ENCODE measurements around the gene SRGAP2C.
"Not testable (repeated sequence)": the region's sequence is repeated elsewhere in the genome, so short reads cannot be mapped to it uniquely, and the experiment has no call there.

SRGAP2C gene

GRCh38 chr1:121226295-121226904 is 41.6 kb downstream of the SRGAP2C start:
- DNase-seq (ENCODE audit: low read depth in 2 of 2, low spot score in 1 of 2): not testable (repeated sequence)

- DNase-seq (ENCODE audit: low read depth in 2 of 2, low spot score in 1 of 2): not testable (repeated sequence)
These were observed 42.1 kb downstream of the SRGAP2C start for GRCh38 chr1:121226925-121227324.

GRCh38 chr1:121227544-121228330 is 43.0 kb downstream of the SRGAP2C start:
- DNase-seq (ENCODE audit: low read depth in 2 of 2, low spot score in 1 of 2): not testable (repeated sequence)

GRCh38 chr1:121230636-121231035 is 45.9 kb downstream of the SRGAP2C start:
- not testable (repeated sequence) for DNase-seq (ENCODE audit: low read depth in 2 of 2, low spot score in 1 of 2)

- not testable (repeated sequence) for DNase-seq (ENCODE audit: low read depth in 2 of 2, low spot score in 1 of 2)
These were observed 47.8 kb downstream of the SRGAP2C start for GRCh38 chr1:121232445-121233125.

- DNase-seq (ENCODE audit: low read depth in 2 of 2, low spot score in 1 of 2): not testable (repeated sequence)
These were observed 49.5 kb downstream of the SRGAP2C start for GRCh38 chr1:121234090-121234759.

- not testable (repeated sequence) for DNase-seq (ENCODE audit: low read depth in 2 of 2, low spot score in 1 of 2)
These were observed 53.6 kb downstream of the SRGAP2C start for GRCh38 chr1:121238384-121238783.

- not testable (repeated sequence) for DNase-seq (ENCODE audit: low read depth in 2 of 2, low spot score in 1 of 2)
These were observed 59.1 kb downstream of the SRGAP2C start for GRCh38 chr1:121243913-121244312.

- not testable (repeated sequence) for DNase-seq (ENCODE audit: low read depth in 2 of 2, low spot score in 1 of 2)
These were observed 61.6 kb downstream of the SRGAP2C start for GRCh38 chr1:121246399-121246798.

GRCh38 chr1:121252656-121253055 is 67.9 kb downstream of the SRGAP2C start:
- not testable (repeated sequence) for DNase-seq (ENCODE audit: low read depth in 2 of 2, low spot score in 1 of 2)

GRCh38 chr1:121254618-121255017 is 69.8 kb downstream of the SRGAP2C start:
- not testable (repeated sequence) for DNase-seq (ENCODE audit: low read depth in 2 of 2, low spot score in 1 of 2)

- not testable (repeated sequence) for DNase-seq (ENCODE audit: low read depth in 2 of 2, low spot score in 1 of 2)
These were observed 72.9 kb downstream of the SRGAP2C start for GRCh38 chr1:121257632-121258031.

GRCh38 chr1:121258134-121258533 is 73.4 kb downstream of the SRGAP2C start:
- DNase-seq (ENCODE audit: low read depth in 2 of 2, low spot score in 1 of 2): not testable (repeated sequence)

GRCh38 chr1:121260205-121260604 is 75.4 kb downstream of the SRGAP2C start:
- DNase-seq (ENCODE audit: low read depth in 2 of 2, low spot score in 1 of 2): not testable (repeated sequence)

- not testable (repeated sequence) for DNase-seq (ENCODE audit: low read depth in 2 of 2, low spot score in 1 of 2)
These were observed 77.4 kb downstream of the SRGAP2C start for GRCh38 chr1:121262163-121262562.

- not testable (repeated sequence) for DNase-seq (ENCODE audit: low read depth in 2 of 2, low spot score in 1 of 2)
These were observed 79.0 kb downstream of the SRGAP2C start for GRCh38 chr1:121263789-121264244.

GRCh38 chr1:121267072-121267471 is 82.3 kb downstream of the SRGAP2C start:
- DNase-seq (ENCODE audit: low read depth in 2 of 2, low spot score in 1 of 2): not testable (repeated sequence)

- not testable (repeated sequence) for DNase-seq (ENCODE audit: low read depth in 2 of 2, low spot score in 1 of 2)
These were observed 84.5 kb downstream of the SRGAP2C start for GRCh38 chr1:121269309-121269708.

GRCh38 chr1:121269973-121270372 is 85.2 kb downstream of the SRGAP2C start:
- not testable (repeated sequence) for DNase-seq (ENCODE audit: low read depth in 2 of 2, low spot score in 1 of 2)

- not testable (repeated sequence) for DNase-seq (ENCODE audit: low read depth in 2 of 2, low spot score in 1 of 2)
These were observed 86.5 kb downstream of the SRGAP2C start for GRCh38 chr1:121271143-121271715.

GRCh38 chr1:121275435-121275834 is 90.7 kb downstream of the SRGAP2C start:
- DNase-seq (ENCODE audit: low read depth in 2 of 2, low spot score in 1 of 2): not testable (repeated sequence)
